ENCODE measurements around the gene EXOC6.
"Not testable (repeated sequence)": the region's sequence is repeated elsewhere in the genome, so short reads cannot be mapped to it uniquely, and the experiment has no call there.

Gene EXOC6

GRCh38 chr10:92907280-92907679, 59.0 kb downstream of the EXOC6 start:
- ChIA-PET POLR2A (no interaction called here), CTCF (interaction anchor here (0.7 kb wide), 1 partner anchor 53 kb away, joined by 3 read pairs; no protein-coding TSS in a partner anchor)
- Histone ChIP-seq H3K9me3 (ENCODE audit: control insufficient read depth, insufficient read depth, low read depth, low read length) (no peaks in the 10 kb centered on the region), H3K4me1 (ENCODE audit: control insufficient read depth, insufficient read depth, low read length) (peaks cover 6% of the 10 kb centered on the region), H3K4me3 (ENCODE audit: low read depth, low read length) (no peak overlapping the region), H3K36me3 (ENCODE audit: control insufficient read depth in 2 of 2, insufficient read depth in 1 of 2, low read length in 2 of 2) (peaks cover 4 to 12% of the 10 kb centered on the region in 2 experiments), H3K27ac (ENCODE audit: extremely low read depth, low read depth, low read length) (no peak overlapping the region)
- TF ChIP-seq REST (tag by site-specific recombination; IDR thresholded peaks at IDR 0.05) (no peak), ZNF623 (tag by site-specific recombination; IDR thresholded peaks at IDR 0.05) (no peak), ZBTB17 (tag by site-specific recombination; IDR thresholded peaks at IDR 0.05) (no peak), KLF10 (tag by site-specific recombination; IDR thresholded peaks at IDR 0.05) (no peak), MYNN (tag by site-specific recombination; IDR thresholded peaks at IDR 0.05; ENCODE audit: borderline replicate concordance) (no peak), PBX3 (CRISPR knock-in tag; IDR thresholded peaks at IDR 0.05) (no peak), ZNF514 (tag by site-specific recombination; IDR thresholded peaks at IDR 0.05) (no peak), ZNF600 (tag by site-specific recombination; IDR thresholded peaks at IDR 0.05) (no peak), ZNF37A (tag by site-specific recombination; IDR thresholded peaks at IDR 0.05) (no peak), ZNF571 (tag by site-specific recombination; IDR thresholded peaks at IDR 0.05) (no peak), ZNF518A (tag by site-specific recombination; conservative IDR thresholded peaks at IDR 0.05; ENCODE audit: low read depth) (no peak)
- TF ChIP-seq, protein P1, sequence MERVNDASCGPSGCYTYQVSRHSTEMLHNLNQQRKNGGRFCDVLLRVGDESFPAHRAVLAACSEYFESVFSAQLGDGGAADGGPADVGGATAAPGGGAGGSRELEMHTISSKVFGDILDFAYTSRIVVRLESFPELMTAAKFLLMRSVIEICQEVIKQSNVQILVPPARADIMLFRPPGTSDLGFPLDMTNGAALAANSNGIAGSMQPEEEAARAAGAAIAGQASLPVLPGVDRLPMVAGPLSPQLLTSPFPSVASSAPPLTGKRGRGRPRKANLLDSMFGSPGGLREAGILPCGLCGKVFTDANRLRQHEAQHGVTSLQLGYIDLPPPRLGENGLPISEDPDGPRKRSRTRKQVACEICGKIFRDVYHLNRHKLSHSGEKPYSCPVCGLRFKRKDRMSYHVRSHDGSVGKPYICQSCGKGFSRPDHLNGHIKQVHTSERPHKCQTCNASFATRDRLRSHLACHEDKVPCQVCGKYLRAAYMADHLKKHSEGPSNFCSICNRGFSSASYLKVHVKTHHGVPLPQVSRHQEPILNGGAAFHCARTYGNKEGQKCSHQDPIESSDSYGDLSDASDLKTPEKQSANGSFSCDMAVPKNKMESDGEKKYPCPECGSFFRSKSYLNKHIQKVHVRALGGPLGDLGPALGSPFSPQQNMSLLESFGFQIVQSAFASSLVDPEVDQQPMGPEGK (tag by site-specific recombination; IDR thresholded peaks at IDR 0.05) = no peak

DNA sequence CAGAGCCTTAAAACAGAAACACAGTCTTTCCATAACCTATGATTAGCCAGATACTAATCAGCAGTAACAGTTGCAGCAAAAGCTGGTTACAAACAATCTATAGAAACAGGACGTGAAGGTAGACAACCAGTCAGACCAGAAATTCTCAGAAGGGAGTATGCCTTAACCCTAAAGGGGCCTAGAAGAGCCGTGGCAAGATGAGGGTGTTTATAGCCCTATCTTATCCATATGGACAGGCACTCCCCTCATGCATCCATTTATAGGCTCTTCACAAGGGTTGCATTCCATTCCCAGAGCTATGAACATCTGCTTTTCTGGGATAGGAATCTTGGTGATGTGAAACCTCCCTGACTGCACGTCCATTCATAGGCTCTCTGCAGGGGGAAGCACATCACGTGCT, 64.3 kb downstream of the EXOC6 start:
- H3K4me1 ChIP-seq (ENCODE audit: control insufficient read depth, insufficient read depth, low read length); H3K4me3 ChIP-seq (ENCODE audit: low read depth, low read length); H3K27ac ChIP-seq (ENCODE audit: extremely low read depth, low read depth, low read length); POLR2A ChIA-PET; H3K9me3 ChIP-seq (ENCODE audit: control insufficient read depth, insufficient read depth, low read depth, low read length): not testable (repeated sequence)
- CTCF ChIA-PET = interaction anchor here (0.6 to 1.4 kb wide), 2 partner anchors 21 to 28 kb away, joined by 3 to 4 read pairs; no protein-coding TSS in a partner anchor
- peaks cover 7 to 12% of the 10 kb centered on the region in 2 experiments for H3K36me3 ChIP-seq (ENCODE audit: control insufficient read depth in 2 of 2, insufficient read depth in 1 of 2, low read length in 2 of 2)

Measured in HEK293 (cell line).